GM19351 (cell line): ENCODE results near the gene PACSIN1.
A peak's percentile ranks its signal among the peaks of the same experiment; 100 is the strongest.

Experiments used
- ATAC-seq: cut with Tn5 transposase; IDR thresholded peaks from one replicate; pipeline ENCODE4 v1.9.1; 2021; ENCODE audit warnings: mild to moderate bottlenecking, moderate library complexity; ENCODE audit not compliant: unreplicated experiment

Gene PACSIN1, protein sequence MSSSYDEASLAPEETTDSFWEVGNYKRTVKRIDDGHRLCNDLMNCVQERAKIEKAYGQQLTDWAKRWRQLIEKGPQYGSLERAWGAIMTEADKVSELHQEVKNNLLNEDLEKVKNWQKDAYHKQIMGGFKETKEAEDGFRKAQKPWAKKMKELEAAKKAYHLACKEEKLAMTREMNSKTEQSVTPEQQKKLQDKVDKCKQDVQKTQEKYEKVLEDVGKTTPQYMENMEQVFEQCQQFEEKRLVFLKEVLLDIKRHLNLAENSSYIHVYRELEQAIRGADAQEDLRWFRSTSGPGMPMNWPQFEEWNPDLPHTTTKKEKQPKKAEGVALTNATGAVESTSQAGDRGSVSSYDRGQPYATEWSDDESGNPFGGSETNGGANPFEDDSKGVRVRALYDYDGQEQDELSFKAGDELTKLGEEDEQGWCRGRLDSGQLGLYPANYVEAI

DNA sequence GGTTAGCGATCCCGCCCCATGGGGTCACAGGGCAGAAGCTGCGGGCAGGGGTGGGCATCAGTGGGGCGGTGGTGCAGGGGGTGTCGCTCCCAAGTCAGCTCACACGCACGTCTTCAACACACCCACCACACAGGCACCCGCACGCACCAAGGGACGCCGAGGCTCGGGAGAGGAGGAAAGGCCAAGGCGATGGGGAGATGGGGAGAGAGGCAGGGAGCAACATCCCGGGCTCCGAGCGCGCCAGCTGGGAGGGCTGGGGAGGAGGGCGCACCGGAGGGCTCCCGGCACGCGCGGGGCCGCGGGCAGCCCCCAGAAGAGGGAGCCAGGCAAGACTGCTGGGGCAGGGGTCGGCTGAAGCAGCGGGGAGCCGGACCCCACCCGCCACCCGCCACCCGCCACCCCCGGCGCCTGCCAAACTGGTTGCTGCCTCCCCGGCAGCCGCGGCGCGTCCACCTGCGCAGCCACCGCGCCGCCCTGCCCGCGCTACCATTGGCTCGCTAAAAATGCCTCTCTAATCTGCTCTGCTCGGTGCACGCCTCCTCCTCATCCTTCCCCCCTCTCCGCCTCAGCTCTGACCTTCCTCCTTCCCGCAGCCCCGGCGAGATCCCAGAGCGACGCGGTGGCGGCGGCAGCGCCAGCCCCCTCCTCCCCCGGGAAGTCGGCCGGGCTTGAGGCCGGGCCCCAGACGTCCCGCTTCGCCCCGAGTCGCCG is at the start of gene PACSIN1:
TSS of gene PACSIN1 (plus strand) at position 546 of the 711 bp plus-strand sequence. CDS start 60,230 bp downstream, outside the sequence.
- ATAC-seq, result no peak

DNA sequence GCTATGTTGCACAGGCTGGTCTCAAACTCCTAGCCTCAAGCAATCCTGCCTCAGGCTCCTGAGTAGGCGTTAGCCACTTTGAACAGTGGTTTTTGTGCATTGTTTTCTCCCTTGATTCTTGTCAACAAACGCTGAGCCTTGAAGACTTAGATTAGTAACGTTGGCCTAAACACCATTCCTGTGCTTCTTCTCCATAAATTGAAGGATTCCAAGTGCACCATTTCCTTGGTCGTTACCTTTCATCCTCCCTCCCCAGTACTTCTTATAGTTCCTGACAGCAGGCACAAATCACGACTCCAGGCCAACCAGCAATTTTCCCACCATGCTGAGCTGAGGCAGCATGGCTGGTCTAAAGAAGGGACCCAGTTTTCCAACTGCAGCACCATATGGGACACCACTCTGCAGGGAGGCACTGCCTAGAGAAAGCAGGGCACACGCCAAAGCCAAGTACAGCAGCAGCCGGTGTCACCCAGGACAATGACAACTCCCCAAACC is 49.0 kb upstream of the PACSIN1 start:
- ATAC-seq, result no peak

DNA sequence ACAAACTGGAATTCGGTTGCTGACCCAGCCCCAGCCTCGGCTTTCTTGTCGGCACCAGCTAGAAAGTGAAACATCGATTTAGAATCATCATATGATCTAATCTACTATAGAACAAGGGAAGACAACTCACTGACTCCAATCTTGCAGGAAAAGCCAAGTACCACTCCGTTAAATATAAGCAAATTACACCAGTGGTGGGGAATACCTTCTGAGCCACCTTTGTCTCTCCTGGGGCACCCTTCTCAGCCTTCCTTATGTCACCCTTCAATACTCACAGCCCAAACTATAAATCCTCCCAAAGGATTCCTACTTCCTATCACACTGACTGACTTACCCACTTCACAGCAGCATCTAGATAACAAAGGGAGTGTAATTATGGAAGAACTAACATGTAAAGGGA is 47.5 kb upstream of the PACSIN1 start:
- ATAC-seq, result no peak

DNA sequence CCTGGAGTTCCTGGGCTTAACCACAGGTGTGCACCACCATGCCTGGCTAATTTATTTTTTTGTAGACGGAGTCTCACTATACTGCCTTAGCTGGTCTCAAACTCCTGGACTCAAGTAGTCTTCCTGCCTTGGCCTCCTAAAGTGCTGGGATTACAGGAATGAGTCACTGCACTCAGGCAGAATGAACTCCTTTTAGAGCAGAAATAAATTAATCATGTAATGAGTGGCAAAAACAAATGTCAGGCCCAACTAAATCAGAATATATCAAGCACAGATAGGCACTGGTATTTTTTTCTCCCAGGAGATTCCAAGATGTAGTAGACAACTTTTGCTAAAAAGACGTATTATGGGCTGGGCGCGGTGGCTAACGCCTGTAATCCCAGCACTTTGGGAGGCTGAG is 42.6 kb upstream of the PACSIN1 start:
- ATAC-seq, result no peak

DNA sequence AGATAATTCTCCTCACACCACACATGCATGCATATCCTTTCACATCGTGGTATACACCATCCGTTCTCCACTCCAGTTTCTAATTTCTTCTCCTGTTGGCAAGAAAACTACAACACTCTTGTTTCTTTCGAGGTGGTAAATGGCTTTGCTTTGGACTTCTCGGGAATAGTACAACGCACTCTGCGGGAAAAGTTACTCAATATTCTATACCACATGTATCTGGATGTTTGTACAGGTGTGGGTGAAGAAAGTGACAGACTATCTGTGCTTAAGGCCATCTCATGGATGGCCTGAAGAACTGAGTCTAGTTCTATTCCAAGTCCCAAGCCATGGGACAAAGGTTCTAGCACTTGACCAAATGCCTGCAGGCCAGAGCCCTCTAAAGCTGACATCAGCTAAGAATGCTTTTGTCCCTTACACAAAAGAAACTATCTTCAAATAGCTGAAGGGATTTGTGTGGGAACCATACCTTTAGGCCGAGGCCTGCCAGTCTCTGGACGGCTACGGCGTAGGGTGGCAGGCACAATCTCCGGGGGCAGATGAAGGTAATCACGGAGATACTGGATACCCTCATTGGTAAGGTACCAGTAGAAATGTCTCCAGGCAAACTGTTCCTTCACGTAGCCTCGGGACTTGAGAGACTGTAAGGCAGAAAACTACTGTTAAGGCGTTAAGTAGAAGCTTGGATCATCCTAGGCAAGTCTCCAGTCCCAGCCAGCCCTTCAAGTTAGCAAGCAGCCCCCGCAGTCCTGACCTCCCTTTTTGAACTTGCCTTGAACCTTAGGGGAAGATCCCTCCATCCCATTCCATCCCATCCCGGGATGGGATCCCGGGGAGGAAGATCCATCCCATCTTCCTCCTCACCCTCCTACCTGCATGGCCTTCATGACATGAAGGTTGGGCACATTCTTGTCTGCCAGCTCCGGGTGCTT is 41.4 kb upstream of the PACSIN1 start:
- ATAC-seq, result no peak

DNA sequence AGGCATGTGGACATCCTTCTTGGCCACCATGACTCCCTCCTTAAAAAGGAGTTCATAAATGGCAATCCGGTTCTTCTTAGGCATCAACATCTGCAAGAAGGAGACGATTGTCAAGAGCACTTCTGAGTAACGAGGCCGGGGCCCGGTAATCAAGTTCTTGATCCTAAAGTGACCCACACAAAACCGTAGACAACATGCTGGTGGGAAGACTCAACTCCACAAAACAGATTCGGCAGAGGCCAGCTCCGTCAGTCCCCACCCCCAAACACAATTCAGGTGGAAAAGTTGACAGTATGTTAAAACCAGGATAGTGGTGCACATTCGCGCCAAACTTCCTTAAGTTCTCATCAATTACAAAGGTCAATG is 40.8 kb upstream of the PACSIN1 start:
- ATAC-seq, result no peak

DNA sequence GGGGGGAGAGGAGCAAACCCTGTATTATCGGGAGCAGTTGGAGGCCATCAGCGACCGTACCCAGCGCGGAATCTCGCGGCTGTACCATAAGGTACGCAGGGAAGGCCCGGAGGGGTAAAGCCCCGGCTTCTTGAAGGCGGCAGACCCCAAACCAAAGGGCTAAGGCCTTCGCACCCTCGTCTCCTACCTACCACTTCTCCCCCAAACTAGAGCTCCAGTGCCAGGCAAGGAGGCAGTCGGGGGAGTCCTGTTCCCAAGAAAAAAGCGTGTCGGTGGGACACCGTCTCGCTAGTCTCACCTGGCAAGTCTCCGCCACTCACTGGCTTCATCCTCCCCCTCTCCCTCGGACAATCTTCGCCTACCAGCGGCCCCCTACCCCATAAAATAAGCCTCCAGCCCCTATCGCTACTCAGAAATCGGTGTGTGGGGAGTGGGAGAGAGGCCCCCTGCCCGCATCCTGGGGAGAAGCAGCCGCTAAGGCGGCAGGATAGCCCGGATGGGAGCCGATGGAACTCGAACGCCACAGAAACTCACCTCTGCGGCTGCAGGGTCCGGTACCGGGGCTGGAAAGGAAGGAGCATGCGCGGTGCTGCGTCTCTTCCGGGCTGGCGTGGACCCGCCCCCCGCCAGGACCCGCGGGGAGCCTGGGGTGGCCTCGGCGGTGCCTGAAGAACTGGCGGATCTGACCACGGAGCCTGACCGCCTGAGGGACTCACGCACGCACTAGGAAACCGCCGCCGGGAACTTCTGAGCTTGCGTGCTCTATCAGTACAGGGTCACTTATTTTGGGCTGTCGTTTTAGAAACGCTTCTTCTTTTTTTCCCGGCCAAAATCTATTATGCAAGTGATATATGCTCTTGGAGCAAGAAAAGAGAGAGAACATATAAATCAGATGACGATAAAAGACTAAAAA is 40.1 kb upstream of the PACSIN1 start, which contains the start of gene RPS10:
TSS of gene RPS10 (minus strand) at position 572 of the 913 bp plus-strand sequence. CDS start 848 bp downstream, outside the sequence.
- peak; percentile 76 for ATAC-seq

DNA sequence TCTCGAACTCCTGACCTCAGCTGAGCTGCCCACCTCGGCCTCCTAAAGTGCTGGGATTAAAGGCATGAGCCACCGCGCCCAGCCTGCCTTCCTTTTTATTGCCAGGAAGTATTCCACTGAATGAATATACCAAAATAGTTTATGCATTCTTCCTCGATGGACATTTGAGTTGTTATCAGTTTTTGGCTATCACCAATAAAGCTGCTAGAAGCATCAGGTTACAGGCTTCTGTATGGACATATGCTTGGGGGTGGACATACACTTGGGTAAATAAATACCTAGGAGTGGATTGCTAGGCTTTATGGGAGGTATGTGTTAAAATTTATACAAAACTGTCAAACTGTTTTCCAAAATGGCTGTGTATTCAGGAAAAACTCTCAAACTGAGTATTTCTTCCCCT is 30.0 kb upstream of the PACSIN1 start:
- ATAC-seq, result no peak

DNA sequence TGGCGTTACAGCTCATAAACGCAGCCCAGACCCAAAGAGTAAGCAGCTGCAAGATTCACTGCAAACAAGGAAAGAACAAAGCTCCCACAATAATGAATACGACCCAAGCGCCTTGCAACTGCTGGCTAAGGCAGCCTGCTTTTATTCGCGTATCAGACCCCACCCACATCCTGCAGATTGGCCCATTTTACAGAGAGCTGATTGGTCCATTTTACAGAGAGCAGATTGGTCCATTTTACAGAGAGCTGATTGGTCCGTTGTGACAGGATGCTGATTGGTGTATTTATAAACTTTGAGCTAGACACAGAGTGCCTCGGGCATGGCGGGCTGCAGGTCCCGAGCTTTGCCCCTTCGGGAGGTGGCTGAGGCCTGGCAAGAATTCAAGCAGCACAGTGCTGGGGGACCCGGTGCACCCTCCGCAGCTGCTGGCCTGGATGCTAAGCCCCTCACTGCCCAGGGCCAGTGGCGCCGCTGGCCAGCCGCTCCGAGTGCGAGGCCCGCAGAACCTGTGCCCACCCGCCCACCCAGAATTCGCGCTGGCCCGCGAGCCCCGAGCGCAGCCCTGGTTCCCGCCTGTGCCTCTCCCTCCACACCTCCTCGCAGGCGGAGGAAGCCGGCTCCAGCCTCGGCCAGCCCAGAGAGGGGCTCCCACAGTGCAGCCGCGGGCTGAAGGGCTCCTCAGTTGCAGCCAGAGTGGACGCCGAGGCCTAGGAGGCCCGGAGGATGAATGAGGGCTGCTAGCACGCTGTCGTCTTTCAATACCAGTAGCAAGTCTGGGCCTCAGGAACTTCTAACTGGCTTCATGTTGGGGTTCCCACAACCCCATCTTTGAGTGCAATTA is 28.9 kb upstream of the PACSIN1 start:
- ATAC-seq, result no peak

DNA sequence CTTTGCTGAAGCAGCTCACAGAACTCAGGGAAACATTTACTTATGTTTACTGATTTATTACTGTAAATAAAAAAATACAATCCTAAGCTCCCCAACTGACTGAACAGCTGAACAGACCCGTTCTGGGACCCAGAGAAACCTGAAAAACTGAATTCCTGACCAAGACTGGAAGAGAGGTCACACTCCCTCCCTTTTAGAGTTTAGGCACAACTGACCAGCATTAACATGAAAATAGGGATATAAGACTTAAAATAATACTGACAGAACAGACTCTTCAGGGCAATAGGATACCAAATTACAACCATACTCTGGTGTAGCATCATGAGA is 28.3 kb upstream of the PACSIN1 start:
- ATAC-seq, result no peak

DNA sequence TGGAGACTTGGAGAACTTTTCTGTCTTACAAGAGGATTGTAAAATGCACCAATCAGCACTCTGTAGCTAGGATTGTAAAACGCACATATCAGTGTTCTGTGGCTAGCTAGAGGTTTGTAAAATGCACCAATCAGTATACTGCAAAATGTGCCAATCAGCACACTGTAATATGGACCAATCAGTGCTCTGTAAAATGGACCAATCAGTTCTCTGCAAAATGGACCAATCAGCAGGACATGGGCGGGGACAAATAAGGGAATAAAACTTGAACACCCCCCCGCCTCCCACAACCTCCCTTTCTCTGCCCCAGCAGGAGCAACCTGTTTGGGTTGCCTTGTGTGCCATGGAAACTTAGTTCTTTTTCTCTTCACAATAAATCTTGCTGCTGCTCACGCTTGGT is 27.2 kb upstream of the PACSIN1 start:
- no peak for ATAC-seq

DNA sequence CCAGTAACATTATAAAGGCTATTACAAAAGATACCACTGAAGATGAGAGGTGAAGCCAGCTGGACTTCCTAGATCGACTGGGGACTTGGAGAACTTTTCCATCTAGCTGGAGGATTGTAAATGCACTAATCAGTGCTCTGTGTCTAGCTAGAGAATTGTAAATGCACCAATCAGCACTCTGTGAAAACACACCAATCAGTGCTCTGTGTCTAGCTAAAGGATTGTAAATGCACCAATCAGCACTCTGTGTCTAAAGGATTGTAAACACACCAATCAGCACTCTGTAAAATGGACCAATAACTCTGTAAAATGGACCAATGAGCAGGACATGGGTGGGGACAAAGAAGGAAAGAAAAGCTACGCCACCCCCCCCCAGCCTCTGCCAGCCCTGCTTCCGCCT is 26.4 kb upstream of the PACSIN1 start:
- ATAC-seq, result no peak

DNA sequence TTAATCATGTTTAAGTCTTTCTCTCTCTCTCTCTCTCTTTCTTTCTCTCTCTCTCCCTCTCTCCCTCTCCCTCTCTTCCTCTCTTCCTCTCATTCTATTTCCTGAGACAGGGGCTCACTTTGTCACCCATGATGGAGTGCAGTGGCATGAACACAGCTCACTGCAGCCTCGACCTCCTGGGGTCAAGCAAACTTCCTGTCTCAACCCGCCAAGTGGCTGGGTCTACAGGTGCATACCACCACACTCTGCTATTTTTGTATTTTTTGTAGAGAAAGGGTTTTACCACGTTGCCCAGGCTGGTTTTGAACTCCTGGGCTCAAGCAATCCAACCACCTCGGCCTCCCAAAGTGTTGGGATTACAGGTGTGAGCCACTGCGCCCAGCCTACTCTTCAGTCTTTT is 24.4 kb upstream of the PACSIN1 start:
- ATAC-seq, result no peak

DNA sequence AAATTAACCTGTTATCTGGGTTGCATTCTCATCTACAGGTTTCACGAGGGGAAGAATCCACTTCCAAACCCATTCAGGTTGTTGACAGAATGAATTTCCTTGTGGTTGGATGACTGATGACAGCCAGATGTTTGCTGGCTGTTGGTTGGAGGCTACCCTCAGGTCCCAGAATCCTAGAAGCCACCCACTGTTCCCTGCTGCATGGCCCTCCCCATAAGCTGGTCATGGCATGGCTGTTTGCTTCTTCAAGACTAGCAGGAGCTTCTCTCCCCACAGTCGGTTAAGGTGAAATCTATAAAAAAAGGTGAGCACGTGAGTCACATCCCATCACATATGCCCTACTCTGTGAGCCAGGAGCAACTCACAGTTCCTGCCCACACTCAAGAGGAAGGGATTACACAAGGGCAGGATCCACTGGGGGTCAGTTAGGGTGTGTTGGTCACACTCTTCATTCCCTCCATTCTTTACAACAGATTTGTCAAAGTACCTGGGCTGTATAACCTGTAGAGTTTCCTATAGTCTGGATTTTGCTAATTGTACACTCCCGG is 20.5 kb upstream of the PACSIN1 start:
- ATAC-seq, result no peak

DNA sequence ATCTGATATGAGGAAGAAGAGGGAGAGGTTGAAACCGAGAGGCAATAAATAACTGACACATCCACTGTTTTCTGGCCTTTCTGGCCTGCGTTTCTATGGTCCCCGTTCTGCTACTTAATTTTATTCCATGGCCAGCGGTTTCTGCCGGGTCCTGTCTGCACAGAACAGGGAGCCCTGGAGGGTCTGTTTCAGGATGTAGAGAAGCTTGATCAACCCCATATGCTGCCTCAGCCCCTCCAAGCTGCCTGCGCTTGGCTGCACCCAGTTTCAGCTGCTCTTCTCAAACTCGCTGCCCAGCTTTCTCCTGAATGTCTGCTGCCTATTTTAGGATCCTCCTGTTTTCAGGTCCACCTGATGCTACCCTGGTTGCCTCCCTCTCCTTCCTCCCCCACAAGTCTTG is 18.5 kb upstream of the PACSIN1 start:
- no peak for ATAC-seq

DNA sequence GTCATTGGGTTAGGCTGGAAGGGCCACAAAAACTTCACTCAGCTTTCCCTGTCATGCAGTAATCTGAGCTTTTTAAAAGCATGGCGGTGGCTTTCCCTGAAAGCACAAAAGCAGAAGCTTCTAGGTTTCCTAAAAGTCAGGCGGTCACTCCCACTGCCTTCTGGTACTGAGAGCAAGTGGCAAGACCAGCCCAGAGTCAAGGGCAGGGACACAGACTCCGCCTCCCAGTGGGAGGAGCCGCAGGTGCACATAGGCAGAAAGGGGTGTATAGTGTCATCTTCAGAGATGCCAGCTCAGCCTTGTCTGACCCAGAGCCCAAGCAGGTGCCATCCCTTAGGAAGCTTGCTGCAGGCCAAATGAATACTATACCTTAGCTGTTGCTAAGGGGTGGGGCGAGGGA is 18.0 kb upstream of the PACSIN1 start:
- no peak for ATAC-seq

DNA sequence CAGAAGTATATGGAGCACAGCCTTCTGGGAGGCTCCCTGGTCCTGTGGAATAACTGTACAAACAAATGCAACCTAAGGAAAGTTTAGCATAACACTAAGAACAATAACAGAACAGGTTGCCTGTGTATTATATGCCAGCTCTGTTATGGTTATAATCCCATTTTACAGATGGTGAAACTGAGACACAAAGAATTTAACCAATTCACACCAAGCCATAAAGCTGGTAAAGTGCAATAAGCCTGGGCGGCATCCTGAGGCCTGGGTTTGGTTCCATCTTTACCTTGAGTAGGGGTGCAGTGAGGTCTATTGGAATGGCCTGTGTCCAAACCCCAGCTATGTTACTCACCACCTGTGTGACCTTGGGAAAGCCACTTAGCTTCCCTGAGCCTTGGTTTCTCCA is 14.7 kb upstream of the PACSIN1 start:
- ATAC-seq, result no peak

DNA sequence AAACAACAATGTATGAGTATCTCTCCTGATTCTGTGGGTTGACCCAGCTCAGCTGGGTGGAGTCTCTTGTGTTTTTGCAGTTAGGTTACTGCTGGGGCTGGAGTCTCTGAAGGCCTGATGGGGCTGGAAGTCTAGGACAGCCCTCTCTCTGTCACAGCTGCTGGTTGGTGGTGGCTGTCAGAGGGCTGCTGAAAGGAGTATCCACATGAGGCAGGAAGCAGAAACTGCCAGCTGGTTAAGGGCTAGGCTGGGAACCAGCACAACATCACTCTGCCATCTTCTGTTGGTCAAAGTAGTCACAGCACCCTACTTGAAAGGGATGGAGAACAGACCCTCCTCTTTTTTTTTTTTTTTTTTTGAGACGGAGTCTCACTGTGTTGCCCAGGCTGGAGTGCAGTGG is 10.0 kb upstream of the PACSIN1 start:
- ATAC-seq, result no peak

DNA sequence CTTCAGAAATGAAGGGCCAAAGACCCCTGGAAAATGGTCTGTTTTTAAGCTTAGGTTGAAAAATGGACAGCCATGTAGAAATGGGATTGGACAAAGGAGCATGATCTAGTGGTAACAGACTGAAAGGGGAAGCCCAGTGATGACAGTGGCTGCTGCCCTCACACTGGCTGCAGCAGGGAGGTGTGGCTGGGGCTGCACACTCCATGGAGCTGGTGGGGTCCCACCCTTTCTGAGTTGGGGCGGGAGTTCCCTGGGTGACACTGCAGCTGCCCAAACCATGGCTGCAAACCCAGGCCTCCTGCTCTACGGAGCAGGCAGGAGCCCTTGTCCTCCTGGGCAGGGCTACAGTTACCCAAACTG is 8.5 kb upstream of the PACSIN1 start:
- no peak for ATAC-seq
